KOPT-K1 (cell line): Measurements from ENCODE around the gene TMEM106C.

Source experiments
- H3K27ac ChIP-seq: fragments of 200-600 bp; sonication (generic); 2 replicates; pipeline ENCODE4 v1.5.1; 2016; ENCODE audit warnings: antibody characterized with exemption, mild to moderate bottlenecking, low read depth, low read length; ENCODE audit not compliant: poor library complexity, severe bottlenecking
- H3K36me3 ChIP-seq: fragments of 200-600 bp; sonication (generic); 2 replicates; pipeline ENCODE4 v1.5.1; 2017; ENCODE audit warnings: antibody characterized with exemption, mild to moderate bottlenecking, low read length, moderate library complexity; ENCODE audit not compliant: insufficient read depth
- H3K9me3 ChIP-seq: fragments of 200-600 bp; sonication (generic); 2 replicates; pipeline ENCODE4 v1.5.1; 2017; ENCODE audit warnings: antibody characterized with exemption, low read length, mild to moderate bottlenecking; ENCODE audit not compliant: insufficient read depth, poor library complexity, severe bottlenecking

TMEM106C gene

GRCh38 chr12:48005001-48005749 is 41.8 kb downstream of the TMEM106C start:
- Histone ChIP-seq H3K36me3 (no peaks in the 10 kb centered on the region), H3K27ac (no peak overlapping the region), H3K9me3 (peaks cover 30% of the 10 kb centered on the region)

GRCh38 chr12:48005750-48006021 is 42.3 kb downstream of the TMEM106C start:
- H3K27ac ChIP-seq, result no peak overlapping the region
- H3K9me3 ChIP-seq, result peaks cover 30% of the 10 kb centered on the region
- H3K36me3 ChIP-seq, result no peaks in the 10 kb centered on the region

GRCh38 chr12:48007206-48007605 is 43.8 kb downstream of the TMEM106C start:
- Histone ChIP-seq H3K36me3 (no peaks in the 10 kb centered on the region), H3K27ac (no peak overlapping the region), H3K9me3 (peaks cover 30% of the 10 kb centered on the region)

GRCh38 chr12:48008349-48008748 is 45.0 kb downstream of the TMEM106C start:
- Histone ChIP-seq H3K9me3 (peaks cover 18% of the 10 kb centered on the region), H3K27ac (no peak overlapping the region), H3K36me3 (no peaks in the 10 kb centered on the region)

GRCh38 chr12:48008950-48009349 is 45.6 kb downstream of the TMEM106C start:
- peaks cover 12% of the 10 kb centered on the region for H3K9me3 ChIP-seq
- no peaks in the 10 kb centered on the region for H3K36me3 ChIP-seq
- no peak overlapping the region for H3K27ac ChIP-seq

GRCh38 chr12:48009471-48009870 is 46.1 kb downstream of the TMEM106C start:
- no peak overlapping the region for H3K27ac ChIP-seq
- H3K36me3 ChIP-seq, result no peaks in the 10 kb centered on the region
- H3K9me3 ChIP-seq, result peaks cover 7% of the 10 kb centered on the region

- no peak overlapping the region for H3K27ac ChIP-seq
- H3K36me3 ChIP-seq, result no peaks in the 10 kb centered on the region
- H3K9me3 ChIP-seq, result no peaks in the 10 kb centered on the region
These were observed 47.1 kb downstream of the TMEM106C start for GRCh38 chr12:48010366-48010970.

- no peaks in the 10 kb centered on the region for H3K9me3 ChIP-seq
- H3K36me3 ChIP-seq, result no peaks in the 10 kb centered on the region
- no peak overlapping the region for H3K27ac ChIP-seq
These were observed 48.7 kb downstream of the TMEM106C start for GRCh38 chr12:48012070-48012469.

GRCh38 chr12:48013287-48013686 is 49.9 kb downstream of the TMEM106C start:
- no peak overlapping the region for H3K27ac ChIP-seq
- no peaks in the 10 kb centered on the region for H3K36me3 ChIP-seq
- no peaks in the 10 kb centered on the region for H3K9me3 ChIP-seq

GRCh38 chr12:48015129-48015528 is 51.7 kb downstream of the TMEM106C start:
- Histone ChIP-seq H3K27ac (no peak overlapping the region), H3K36me3 (no peaks in the 10 kb centered on the region), H3K9me3 (no peaks in the 10 kb centered on the region)

- no peak overlapping the region for H3K27ac ChIP-seq
- H3K9me3 ChIP-seq, result no peaks in the 10 kb centered on the region
- no peaks in the 10 kb centered on the region for H3K36me3 ChIP-seq
These were observed 52.6 kb downstream of the TMEM106C start for GRCh38 chr12:48015954-48016353.

- H3K27ac ChIP-seq, result no peak overlapping the region
- H3K36me3 ChIP-seq, result no peaks in the 10 kb centered on the region
- no peaks in the 10 kb centered on the region for H3K9me3 ChIP-seq
These were observed 53.1 kb downstream of the TMEM106C start for GRCh38 chr12:48016373-48017020.

GRCh38 chr12:48017496-48017895 is 54.1 kb downstream of the TMEM106C start:
- H3K36me3 ChIP-seq, result no peaks in the 10 kb centered on the region
- no peaks in the 10 kb centered on the region for H3K9me3 ChIP-seq
- H3K27ac ChIP-seq, result no peak overlapping the region

- Histone ChIP-seq H3K9me3 (no peaks in the 10 kb centered on the region), H3K36me3 (no peaks in the 10 kb centered on the region), H3K27ac (no peak overlapping the region)
These were observed 54.7 kb downstream of the TMEM106C start for GRCh38 chr12:48017921-48018617.
